Lower lobe of right lung (tissue), 2 donors: ENCODE measurements around the gene CDC20. TPM values are rescaled to one million over a fixed set of nuclear protein-coding genes. Genes with fewer than 3 reads are reported as not detected.
A peak's percentile ranks its signal among the peaks of the same experiment; 100 is the strongest.

Experiments
- ATAC-seq, 2 donors: fragments of 200-7000 bp; cut with Tn5 transposase; one replicate each; pipeline ENCODE4 v1.9.1; 2020 to 2022; ENCODE audit warnings: mild to moderate bottlenecking in 2 of 2, moderate library complexity in 2 of 2
- DNase-seq: peaks from one replicate; pipeline ENCODE4 v3.0.0-alpha.2; 2020
- H3K27ac ChIP-seq: fragments of 200-600 bp; one replicate; pipeline ENCODE4 v1.8.0; 2022
- H3K27me3 ChIP-seq: fragments of 200-600 bp; one replicate; pipeline ENCODE4 v1.8.0; 2022; ENCODE audit warnings: low read depth
- H3K36me3 ChIP-seq: fragments of 200-600 bp; one replicate; pipeline ENCODE4 v1.8.0; 2022; ENCODE audit warnings: mild to moderate bottlenecking
- H3K4me1 ChIP-seq: fragments of 200-600 bp; one replicate; pipeline ENCODE4 v1.8.0; 2022
- H3K4me3 ChIP-seq: fragments of 200-600 bp; one replicate; pipeline ENCODE4 v1.8.0; 2022; ENCODE audit warnings: mild to moderate bottlenecking
- H3K9me3 ChIP-seq: fragments of 200-600 bp; one replicate; pipeline ENCODE4 v1.8.0; 2022
- CTCF ChIP-seq: fragments of 200-600 bp; IDR thresholded peaks from one replicate; pipeline ENCODE4 v1.8.0; 2022; ENCODE audit warnings: antibody characterized with exemption, mild to moderate bottlenecking
- intact Hi-C: fragments of 100-400 bp; cut with DNase I; formaldehyde crosslinking; loops from one replicate; pipeline ENCODE4 v1.11.0; 2022
- total RNA-seq: library from RNA; stranded (reverse); fragmentation: NEBNext Ultra II Directional; extraction: Animal tissue kit (Norgen Biotek cat#: 25700); gene quantifications from one replicate; pipeline ENCODE4 v1.2.1, GENCODE V29; 2021
- donor health status: DM: no; HTN: yes; CAD: no; lungs with severe emphysema.

The CDC20 gene
- total RNA-seq, 1 donor from 2014 or later, result 2.4 TPM

- no peak for TF ChIP-seq CTCF
- no peaks in the 10 kb centered on the region for H3K9me3 ChIP-seq
- no peaks in the 10 kb centered on the region for H3K27me3 ChIP-seq
- intact Hi-C loops, result no loop called here
- peaks cover 9% of the 10 kb centered on the region for H3K36me3 ChIP-seq
- H3K4me3 ChIP-seq, result no peak overlapping the region
- H3K27ac ChIP-seq, result no peak overlapping the region
- DNase-seq (no peak), ATAC-seq (no peak)
- peaks cover 10% of the 10 kb centered on the region for H3K4me1 ChIP-seq
Measured at GRCh38 chr1:43313771-43314170, 45.0 kb upstream of the CDC20 start.

DNA sequence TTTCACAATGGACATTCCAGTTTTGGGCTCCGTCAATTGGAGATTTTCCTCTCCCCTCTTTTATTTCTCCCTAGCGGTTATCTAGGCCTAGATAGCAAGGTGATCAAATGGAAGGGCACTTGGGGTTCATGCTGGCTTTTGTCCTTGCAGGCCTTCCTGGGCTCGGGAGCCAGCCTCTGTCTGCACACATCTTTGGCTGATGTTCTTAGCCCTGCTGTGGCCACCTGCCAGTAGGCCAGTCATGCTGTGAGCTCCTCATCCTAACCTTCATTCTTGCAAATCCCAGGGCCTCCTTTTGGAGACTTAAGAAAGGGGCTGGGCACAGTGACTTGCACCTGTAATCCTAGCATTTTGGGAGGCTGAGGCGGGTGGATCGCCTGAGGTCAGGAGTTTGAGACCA, 44.5 kb upstream of the CDC20 start:
- Histone ChIP-seq H3K4me3 (no peak overlapping the region), H3K9me3 (no peaks in the 10 kb centered on the region), H3K36me3 (peaks cover 13% of the 10 kb centered on the region), H3K4me1 (peaks cover 6% of the 10 kb centered on the region), H3K27me3 (no peaks in the 10 kb centered on the region), H3K27ac (no peak overlapping the region)
- ATAC-seq, result no peak
- TF ChIP-seq CTCF, result no peak
- intact Hi-C loops, result no loop called here
- no peak for DNase-seq

- DNase-seq (no peak), ATAC-seq (no peak)
- Histone ChIP-seq H3K36me3 (peaks cover 13% of the 10 kb centered on the region), H3K27me3 (no peaks in the 10 kb centered on the region), H3K27ac (no peak overlapping the region), H3K9me3 (no peaks in the 10 kb centered on the region), H3K4me3 (no peak overlapping the region), H3K4me1 (no peaks in the 10 kb centered on the region)
- intact Hi-C loops, result no loop called here
- no peak for TF ChIP-seq CTCF
Measured at GRCh38 chr1:43315481-43315880, 43.3 kb upstream of the CDC20 start.

DNA sequence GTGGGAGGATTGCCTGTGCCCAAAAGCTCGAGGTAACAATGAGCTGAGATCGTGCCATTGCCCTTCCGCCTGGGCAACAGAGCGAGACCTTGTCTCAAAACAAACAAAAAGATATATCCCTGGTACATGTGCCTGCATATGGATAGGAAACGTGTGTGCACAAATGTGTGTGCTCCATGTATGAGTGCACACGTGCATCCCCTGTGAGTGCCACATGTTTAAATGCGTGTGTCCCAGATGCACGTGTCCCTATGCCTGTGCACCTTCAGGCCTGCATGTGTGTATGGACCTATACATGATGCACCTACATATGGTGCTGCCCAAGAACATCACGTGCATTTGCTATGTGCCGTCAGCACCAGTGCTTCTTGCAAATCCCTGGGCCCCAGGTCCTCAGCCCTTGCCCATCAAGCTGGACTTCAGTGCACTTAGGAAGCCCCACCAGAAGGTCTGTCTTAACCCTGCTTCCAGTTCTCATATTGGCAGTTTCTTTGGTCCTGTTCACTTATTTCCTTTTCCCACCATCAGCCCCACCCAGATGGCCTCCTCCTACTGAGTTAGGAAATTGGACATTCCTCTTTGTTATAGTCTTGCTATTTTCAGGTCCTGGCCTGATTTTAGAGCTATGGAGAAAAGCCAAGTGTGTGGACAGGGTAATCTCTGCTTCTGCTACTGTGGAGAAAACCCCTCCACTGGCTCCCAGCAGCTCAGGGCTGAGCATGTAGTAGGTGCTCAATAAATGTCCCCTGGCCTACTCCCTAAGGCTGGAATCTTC, 42.6 kb upstream of the CDC20 start:
- no peak for TF ChIP-seq CTCF
- ATAC-seq (no peak), DNase-seq (no peak)
- no peak overlapping the region for H3K4me3 ChIP-seq
- intact Hi-C loops, result no loop called here
- H3K4me1 ChIP-seq, result no peaks in the 10 kb centered on the region
- H3K9me3 ChIP-seq, result no peaks in the 10 kb centered on the region
- no peak overlapping the region for H3K27ac ChIP-seq
- peaks cover 16% of the 10 kb centered on the region for H3K36me3 ChIP-seq
- no peaks in the 10 kb centered on the region for H3K27me3 ChIP-seq

GRCh38 chr1:43316738-43317520, 41.9 kb upstream of the CDC20 start:
- Histone ChIP-seq H3K9me3 (no peaks in the 10 kb centered on the region), H3K27ac (no peak overlapping the region), H3K36me3 (peaks cover 21% of the 10 kb centered on the region), H3K4me1 (no peaks in the 10 kb centered on the region), H3K4me3 (no peak overlapping the region), H3K27me3 (no peaks in the 10 kb centered on the region)
- intact Hi-C loops, result no loop called here
- no peak for ATAC-seq
- DNase-seq, result no peak
- peak; percentile 9 for TF ChIP-seq CTCF
